ENCODE results near the gene C8A. TPM values are rescaled to one million over a fixed set of nuclear protein-coding genes. Genes with fewer than 3 reads are reported as not detected.

Gene C8A
- total and polyA plus RNA-seq, 2 of the 13 experiments (the other 11 are each of a cell fraction or from before 2014, with no cell fraction given): 10.5 to 15.0 TPM

- TF ChIP-seq HBP1 (CRISPR knock-in tag; IDR thresholded peaks at IDR 0.05; ENCODE audit: low read depth) (no peak), FUBP1 (CRISPR knock-in tag; IDR thresholded peaks at IDR 0.05; ENCODE audit: borderline replicate concordance) (no peak), SOX5 (CRISPR knock-in tag; IDR thresholded peaks at IDR 0.05; ENCODE audit: borderline replicate concordance) (peak; percentile 18; the same call in 1 of the 2 replicates), KDM2A (CRISPR knock-in tag; IDR thresholded peaks at IDR 0.05; ENCODE audit: borderline replicate concordance, low read depth) (no peak), MIXL1 (CRISPR knock-in tag; IDR thresholded peaks at IDR 0.05) (peak; percentile 30; the same call in 1 of the 2 replicates), ARID5B (CRISPR knock-in tag; IDR thresholded peaks at IDR 0.05) (0 out of 2 replicates have a peak, but pooled peaks have one; percentile 25), ZNF607 (CRISPR knock-in tag; IDR thresholded peaks at IDR 0.05; ENCODE audit: borderline replicate concordance) (no peak), ZNF577 (CRISPR knock-in tag; IDR thresholded peaks at IDR 0.05; ENCODE audit: borderline replicate concordance, low read depth) (no peak), DZIP1 (CRISPR knock-in tag; IDR thresholded peaks at IDR 0.05) (no peak)
Observed at GRCh38 chr1:56856186-56856585, 1.6 kb downstream of the C8A start (continued).

Data from HepG2 (cell line).